K562 (cell line): ENCODE results near the gene R3HDM2. TPM values are rescaled to one million over a fixed set of nuclear protein-coding genes. Genes with fewer than 3 reads are reported as not detected.

ENCODE experiments used
- ADNP ChIP-seq: fragments of 200-800 bp; sonication (Bioruptor generic); IDR thresholded peaks from 2 replicates; pipeline ENCODE4 v1.6.1; 2016; ENCODE audit warnings: missing genetic modification characterization, missing compliant biosample characterization
- ARID1B ChIP-seq: fragments of 450-650 bp; IDR thresholded peaks from 2 replicates; pipeline ENCODE4 v1.6.1; 2016; ENCODE audit warnings: antibody characterized with exemption, mild to moderate bottlenecking, inconsistent platforms
- ARID2 ChIP-seq: fragments of 450-650 bp; IDR thresholded peaks from 2 replicates; pipeline ENCODE4 v1.6.1; 2017; ENCODE audit warnings: antibody characterized with exemption, mild to moderate bottlenecking
- BHLHE40 ChIP-seq: IDR thresholded peaks from 2 replicates; pipeline ENCODE4 v1.6.1; 2011; ENCODE audit warnings: low read length, improper control_type of control experiment
- CHD4 ChIP-seq: fragments of 200-600 bp; sonication (generic); IDR thresholded peaks from 3 replicates; pipeline ENCODE4 v1.6.1; 2012; ENCODE audit warnings: low read depth, mild to moderate bottlenecking, mixed read lengths, low read length, inconsistent platforms; ENCODE audit not compliant: insufficient read depth, insufficient replicate concordance, poor library complexity, severe bottlenecking
- CLOCK ChIP-seq: fragments of 250-450 bp; sonication (Bioruptor Pico); IDR thresholded peaks from 2 replicates; pipeline ENCODE4 v1.4.0; 2020; ENCODE audit warnings: mild to moderate bottlenecking, moderate library complexity, borderline replicate concordance
- COPS2 ChIP-seq: fragments of 450-650 bp; conservative IDR thresholded peaks from 2 replicates; pipeline ENCODE4 v1.6.1; 2016; ENCODE audit warnings: mild to moderate bottlenecking, moderate library complexity
- FOXA1 ChIP-seq: fragments of 450-650 bp; IDR thresholded peaks from 2 replicates; pipeline ENCODE4 v1.6.1; 2016; ENCODE audit warnings: mild to moderate bottlenecking, borderline replicate concordance
- NFE2 ChIP-seq: IDR thresholded peaks from 2 replicates; pipeline ENCODE4 v1.6.1; 2014; ENCODE audit warnings: antibody characterized with exemption, low read depth
- NFIX ChIP-seq: fragments of 250-450 bp; sonication (Bioruptor Pico); IDR thresholded peaks from 2 replicates; pipeline ENCODE4 v1.4.0; 2020; ENCODE audit warnings: low read depth, mild to moderate bottlenecking, moderate library complexity
- NR2F6 ChIP-seq: fragments of 450-650 bp; formaldehyde crosslinking; IDR thresholded peaks from 2 replicates; pipeline ENCODE4 v1.4.0; 2020; ENCODE audit warnings: mild to moderate bottlenecking
- STAT5A ChIP-seq: IDR thresholded peaks from 2 replicates; pipeline ENCODE4 v1.6.1; 2012; ENCODE audit warnings: low read length, inconsistent platforms, borderline replicate concordance
- TAF15 ChIP-seq: fragments of 200-400 bp; formaldehyde crosslinking; IDR thresholded peaks from 2 replicates; pipeline ENCODE4 v1.6.1; 2017; ENCODE audit warnings: mild to moderate bottlenecking, low read depth, low read length, moderate library complexity
- TBL1XR1 ChIP-seq, 2 experiments: IDR thresholded peaks; 2 replicates each; pipeline ENCODE4 v1.6.1; 2012; ENCODE audit warnings: improper control_type of control experiment in 2 of 2, low read length in 2 of 2, mild to moderate bottlenecking in 1 of 2
- TEAD4 ChIP-seq, 2 experiments: sonication (generic) in 1 of 2; formaldehyde crosslinking in 1 of 2; IDR thresholded peaks; 2 replicates each; pipeline versions ENCODE4 v1.6.1 to v1.8.0; 2012 to 2022; ENCODE audit warnings: borderline replicate concordance in 1 of 2, inconsistent platforms in 1 of 2, low read length in 1 of 2, mild to moderate bottlenecking in 1 of 2, missing genetic modification reagents in 1 of 2
- TFAM ChIP-seq: fragments of 250-450 bp; sonication (Bioruptor Pico); conservative IDR thresholded peaks from 2 replicates; pipeline ENCODE4 v1.5.0; 2021; ENCODE audit warnings: mild to moderate bottlenecking, moderate library complexity
- ZNF668 ChIP-seq: fragments of 250-450 bp; sonication (Bioruptor Pico); IDR thresholded peaks from 2 replicates; pipeline ENCODE4 v1.8.0; 2022; ENCODE audit warnings: mild to moderate bottlenecking, inconsistent platforms
- polyA plus RNA-seq, 8 experiments: library from polyadenylated mRNA; depleted of rRNA in 4 of 8; stranded (reverse) in 5 of 8; unstranded in 3 of 8; fragments of >200 nt; fragmentation: Nextera tagmentation in 2 of 8; fragmentation: Illumina TruSeq in 1 of 8; extraction: Ambion mirVana in 2 of 8; extraction: Trizol in 1 of 8; gene quantifications; 2 replicates each; pipeline versions ENCODE4 v1.2.1 to v1.2.3, GENCODE V29; 2011 to 2014; ENCODE audit warnings: inconsistent platforms in 1 of 8, missing spikeins in 1 of 8
- total RNA-seq, 7 experiments: library from RNA; depleted of rRNA in 6 of 7; stranded (reverse); fragments of >200 nt in 6 of 7; fragmentation: Illumina TruSeq in 2 of 7; extraction: Trizol in 2 of 7; gene quantifications; 2 replicates each; pipeline versions ENCODE4 v1.2.1 to v1.2.3, GENCODE V29; 2011 to 2021; ENCODE audit warnings: low replicate concordance in 1 of 7
- TF ChIP-seq, protein P1 (sequence below): fragments of 250-450 bp; sonication (Bioruptor Pico); IDR thresholded peaks from 2 replicates; pipeline ENCODE4 v1.8.0; 2022; ENCODE audit warnings: inconsistent platforms
- TF ChIP-seq, protein P2 (sequence below): fragments of 250-450 bp; sonication (Bioruptor Pico); IDR thresholded peaks from 2 replicates; pipeline ENCODE4 v1.9.0; 2021; ENCODE audit warnings: mild to moderate bottlenecking
- TF ChIP-seq, protein P3 (sequence below): fragments of 450-650 bp; formaldehyde crosslinking; IDR thresholded peaks from 2 replicates; pipeline ENCODE4 v1.4.0; 2022; ENCODE audit warnings: missing genetic modification characterization
- TF ChIP-seq, protein P4 (sequence below), 2 experiments: fragments of 250-450 bp in 1 of 2; fragments of 450-650 bp in 1 of 2; sonication (Bioruptor Pico) in 1 of 2; IDR thresholded peaks; 2 replicates each; pipeline versions ENCODE4 v1.6.1 to v1.8.0; 2016 to 2021; ENCODE audit warnings: mild to moderate bottlenecking in 2 of 2, moderate library complexity in 2 of 2, missing compliant biosample characterization in 1 of 2, missing genetic modification characterization in 1 of 2

R3HDM2 gene
- total and polyA plus RNA-seq, 9 of the 15 experiments (the other 6 are each of a cell fraction or from before 2014, with no cell fraction given): 3.3 to 18.8 (median 9.0) TPM

DNA sequence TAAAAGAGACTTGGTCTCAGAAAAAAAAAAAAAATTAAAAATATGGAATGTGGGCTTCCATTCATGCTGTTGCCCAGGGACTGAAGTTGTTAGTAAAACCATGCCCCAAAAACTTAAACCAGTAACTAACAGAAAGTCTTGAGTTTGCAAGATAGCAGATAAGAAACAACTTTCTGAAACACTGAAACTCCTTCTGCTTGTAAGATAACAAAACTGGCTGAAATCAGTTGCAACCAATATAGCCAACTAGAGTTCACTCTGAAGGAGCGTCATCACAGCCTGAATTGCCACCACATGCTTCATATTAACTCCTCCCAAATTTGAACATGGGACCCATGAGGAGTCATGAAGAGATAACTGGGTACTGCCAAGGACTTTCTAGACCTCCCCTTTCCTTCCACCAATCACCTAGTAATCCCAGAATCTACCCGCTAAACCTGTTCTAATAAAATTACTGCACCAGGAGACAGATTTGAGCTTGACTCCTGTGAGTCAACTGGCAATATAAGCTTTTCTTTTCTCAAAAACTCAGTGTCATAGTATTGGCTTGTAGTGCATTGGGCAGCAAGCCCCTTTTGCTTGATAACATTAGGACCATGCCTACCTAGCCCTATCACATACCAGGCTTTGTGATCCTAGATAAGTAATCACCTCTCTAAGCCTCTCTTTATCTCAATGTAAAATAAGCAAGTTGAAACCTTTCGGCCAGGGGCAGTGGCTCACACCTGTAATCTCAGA, 53.6 kb downstream of the R3HDM2 start (continued):
- TF ChIP-seq, protein P1, sequence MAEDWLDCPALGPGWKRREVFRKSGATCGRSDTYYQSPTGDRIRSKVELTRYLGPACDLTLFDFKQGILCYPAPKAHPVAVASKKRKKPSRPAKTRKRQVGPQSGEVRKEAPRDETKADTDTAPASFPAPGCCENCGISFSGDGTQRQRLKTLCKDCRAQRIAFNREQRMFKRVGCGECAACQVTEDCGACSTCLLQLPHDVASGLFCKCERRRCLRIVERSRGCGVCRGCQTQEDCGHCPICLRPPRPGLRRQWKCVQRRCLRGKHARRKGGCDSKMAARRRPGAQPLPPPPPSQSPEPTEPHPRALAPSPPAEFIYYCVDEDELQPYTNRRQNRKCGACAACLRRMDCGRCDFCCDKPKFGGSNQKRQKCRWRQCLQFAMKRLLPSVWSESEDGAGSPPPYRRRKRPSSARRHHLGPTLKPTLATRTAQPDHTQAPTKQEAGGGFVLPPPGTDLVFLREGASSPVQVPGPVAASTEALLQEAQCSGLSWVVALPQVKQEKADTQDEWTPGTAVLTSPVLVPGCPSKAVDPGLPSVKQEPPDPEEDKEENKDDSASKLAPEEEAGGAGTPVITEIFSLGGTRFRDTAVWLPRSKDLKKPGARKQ (CRISPR knock-in tag): no peak
- TF ChIP-seq NFE2: no peak
- no peak for TF ChIP-seq NR2F6
- TF ChIP-seq COPS2: no peak
- no peak for TF ChIP-seq BHLHE40
- TF ChIP-seq, protein P2, sequence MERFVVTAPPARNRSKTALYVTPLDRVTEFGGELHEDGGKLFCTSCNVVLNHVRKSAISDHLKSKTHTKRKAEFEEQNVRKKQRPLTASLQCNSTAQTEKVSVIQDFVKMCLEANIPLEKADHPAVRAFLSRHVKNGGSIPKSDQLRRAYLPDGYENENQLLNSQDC (CRISPR knock-in tag): no peak
- TF ChIP-seq, protein P3, sequence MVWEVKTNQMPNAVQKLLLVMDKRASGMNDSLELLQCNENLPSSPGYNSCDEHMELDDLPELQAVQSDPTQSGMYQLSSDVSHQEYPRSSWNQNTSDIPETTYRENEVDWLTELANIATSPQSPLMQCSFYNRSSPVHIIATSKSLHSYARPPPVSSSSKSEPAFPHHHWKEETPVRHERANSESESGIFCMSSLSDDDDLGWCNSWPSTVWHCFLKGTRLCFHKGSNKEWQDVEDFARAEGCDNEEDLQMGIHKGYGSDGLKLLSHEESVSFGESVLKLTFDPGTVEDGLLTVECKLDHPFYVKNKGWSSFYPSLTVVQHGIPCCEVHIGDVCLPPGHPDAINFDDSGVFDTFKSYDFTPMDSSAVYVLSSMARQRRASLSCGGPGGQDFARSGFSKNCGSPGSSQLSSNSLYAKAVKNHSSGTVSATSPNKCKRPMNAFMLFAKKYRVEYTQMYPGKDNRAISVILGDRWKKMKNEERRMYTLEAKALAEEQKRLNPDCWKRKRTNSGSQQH: no peak
- TF ChIP-seq, protein P4, sequence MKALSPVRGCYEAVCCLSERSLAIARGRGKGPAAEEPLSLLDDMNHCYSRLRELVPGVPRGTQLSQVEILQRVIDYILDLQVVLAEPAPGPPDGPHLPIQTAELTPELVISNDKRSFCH (CRISPR knock-in tag; IDR thresholded peaks at IDR 0.05): no peak
- TF ChIP-seq, protein P4 (tag; IDR thresholded peaks at IDR 0.05): no peak
- no peak; the same call in none of the 2 replicates for TF ChIP-seq ADNP (tag)
- no peak for TF ChIP-seq ZNF668 (CRISPR knock-in tag)
- TF ChIP-seq ARID1B: peak; percentile 88
- no peak for TF ChIP-seq ARID2
- TF ChIP-seq STAT5A: peak; percentile 37; the same call in 1 of the 2 replicates
- no peak; a peak in 1 of 4 replicates for TF ChIP-seq TBL1XR1 (IDR thresholded peaks at IDR 0.05; ENCODE audit: low read length in 2 of 2)
- no peak for TF ChIP-seq TFAM (CRISPR knock-in tag)
- TF ChIP-seq CHD4: no peak
- TF ChIP-seq CLOCK: no peak
- TF ChIP-seq FOXA1: no peak
- TF ChIP-seq NFIX: no peak
- no peak for TF ChIP-seq TAF15
- peak; percentile 87 for TF ChIP-seq TEAD4 (IDR thresholded peaks at IDR 0.05; ENCODE audit: low read length)
- no peak for TF ChIP-seq TEAD4 (CRISPR knock-in tag; IDR thresholded peaks at IDR 0.05; ENCODE audit: borderline replicate concordance)
